HepG2 (cell line): ENCODE measurements around the gene DNAJC5. TPM values are rescaled to one million over a fixed set of nuclear protein-coding genes. Genes with fewer than 3 reads are reported as not detected.

Source experiments
- ATAC-seq: fragments of 200-7000 bp; cut with Tn5 transposase; 3 replicates; pipeline ENCODE4 v1.9.1; 2020; ENCODE audit warnings: mild to moderate bottlenecking, moderate library complexity
- BruUV-seq: library from RNA; stranded (reverse); fragments of 400-500 nt; replicated peaks from 2 replicates; lab custom pipeline; 2021; lab: Mats Ljungman, UMichigan
- CTCF ChIA-PET: fragments of 300-600 bp; formaldehyde crosslinking; extraction: SDS; loops from one replicate; lab custom pipeline; 2021; ENCODE audit warnings: low total read pairs, inconsistent platforms, low intra/inter-chr PET ratio; lab: Yijun Ruan, JAX
- POLR2A ChIA-PET: fragments of 350-600 bp; sonication (Branson Sonifier 250); formaldehyde crosslinking; loops from one replicate; lab custom pipeline; 2020; ENCODE audit warnings: antibody characterized with exemption, inconsistent platforms; lab: Yijun Ruan, JAX
- DNase-seq: peaks from one replicate; pipeline ENCODE4 v3.0.0-alpha.2; 2015; ENCODE audit warnings: low spot score
- FAIRE-seq: peaks from 3 replicates; lab custom pipeline; 2011; peaks lifted over from hg19 to GRCh38; lab: Jason Lieb, UNC
- H2AFZ ChIP-seq: one replicate; pipeline ENCODE4 v1.6.1; 2011; ENCODE audit warnings: low read length, inconsistent platforms
- H3K27ac ChIP-seq: fragments of 300-600 bp; 3 replicates; pipeline ENCODE4 v1.8.0; 2011; ENCODE audit warnings: mixed run types, mild to moderate bottlenecking, mixed read lengths, low read length, inconsistent platforms; ENCODE audit not compliant: insufficient read depth; ENCODE audit errors: extremely low read length
- H3K27me3 ChIP-seq, 2 experiments: fragments of 200-600 bp in 1 of 2; 2 replicates in 1 of 2; 3 replicates in 1 of 2; pipeline versions ENCODE4 v1.6.0 to v1.8.0; 2011; ENCODE audit warnings: low read length in 2 of 2, mild to moderate bottlenecking in 2 of 2, moderate library complexity in 2 of 2, inconsistent platforms in 1 of 2; ENCODE audit not compliant: insufficient read depth in 2 of 2, control insufficient read depth in 1 of 2
- H3K36me3 ChIP-seq, 2 experiments: fragments of 200-600 bp in 1 of 2; replicated peaks in 1 of 2; 2 replicates in 1 of 2; 3 replicates in 1 of 2; pipeline versions ENCODE4 v1.5.1 to v1.8.0; 2011; ENCODE audit warnings: low read length in 2 of 2, inconsistent platforms in 1 of 2; ENCODE audit not compliant: insufficient read depth in 2 of 2, control insufficient read depth in 1 of 2
- H3K4me1 ChIP-seq: 2 replicates; pipeline ENCODE4 v1.5.1; 2012; ENCODE audit warnings: low read length, inconsistent platforms; ENCODE audit not compliant: insufficient read depth
- H3K4me2 ChIP-seq: 2 replicates; pipeline ENCODE4 v1.6.0; 2011; ENCODE audit warnings: low read depth, low read length, inconsistent platforms
- H3K4me3 ChIP-seq, 3 experiments: fragments of 200-600 bp in 1 of 3; sonication (generic), shearing (Covaris generic) in 1 of 3; replicated peaks in 1 of 3; 2 replicates each; pipeline ENCODE4 v1.5.1; 2011 to 2016; ENCODE audit warnings: low read length in 3 of 3, inconsistent platforms in 2 of 3, low read depth in 2 of 3, mild to moderate bottlenecking in 2 of 3, control low read depth in 1 of 3, mixed read lengths in 1 of 3; ENCODE audit not compliant: insufficient read depth in 1 of 3
- H3K79me2 ChIP-seq: one replicate; pipeline ENCODE4 v1.6.1; 2011; ENCODE audit warnings: low read length, inconsistent platforms; ENCODE audit not compliant: insufficient read depth
- H3K9ac ChIP-seq: 2 replicates; pipeline ENCODE4 v1.6.0; 2011; ENCODE audit warnings: mild to moderate bottlenecking, low read depth, low read length, inconsistent platforms; ENCODE audit not compliant: insufficient read depth
- H3K9me3 ChIP-seq: 2 replicates; pipeline ENCODE4 v1.5.1; 2012; ENCODE audit warnings: mild to moderate bottlenecking, low read length
- H4K20me1 ChIP-seq: 2 replicates; pipeline ENCODE4 v1.6.0; 2011; ENCODE audit warnings: inconsistent platforms, mild to moderate bottlenecking, low read length, moderate library complexity; ENCODE audit not compliant: insufficient read depth
- AGO2 ChIP-seq: fragments of 200-400 bp; formaldehyde crosslinking; optimal IDR thresholded peaks from 2 replicates; pipeline ENCODE3; 2017; ENCODE audit warnings: mild to moderate bottlenecking, low read depth, low read length, moderate library complexity
- AKAP8 ChIP-seq: sonication (generic); formaldehyde crosslinking; IDR thresholded peaks from 2 replicates; pipeline ENCODE4 v1.5.1; 2020; ENCODE audit warnings: mild to moderate bottlenecking, missing genetic modification reagents
- BCL3 ChIP-seq: sonication (generic); formaldehyde crosslinking; IDR thresholded peaks from 2 replicates; pipeline ENCODE4 v1.5.1; 2020; ENCODE audit warnings: mild to moderate bottlenecking, missing genetic modification reagents, moderate library complexity
- ELF1 ChIP-seq: sonication (generic); formaldehyde crosslinking; IDR thresholded peaks from 2 replicates; pipeline ENCODE4 v1.4.0; 2020; ENCODE audit warnings: missing genetic modification reagents
- HNRNPK ChIP-seq: fragments of 200-400 bp; formaldehyde crosslinking; IDR thresholded peaks from 2 replicates; pipeline ENCODE4 v1.6.1; 2018; ENCODE audit warnings: low read length, low read depth, moderate library complexity, mild to moderate bottlenecking; ENCODE audit not compliant: poor library complexity, severe bottlenecking
- MEF2D ChIP-seq: sonication (generic); formaldehyde crosslinking; IDR thresholded peaks from 2 replicates; pipeline ENCODE4 v1.5.1; 2020; ENCODE audit warnings: mild to moderate bottlenecking, missing genetic modification reagents
- PCBP1 ChIP-seq: fragments of 200-400 bp; formaldehyde crosslinking; IDR thresholded peaks from 2 replicates; pipeline ENCODE4 v1.6.1; 2017; ENCODE audit warnings: mild to moderate bottlenecking, low read depth, low read length, borderline replicate concordance
- POLR2A ChIP-seq, 2 experiments: IDR thresholded peaks; 2 replicates each; pipeline ENCODE4 v1.6.1; 2011; ENCODE audit warnings: low read depth in 2 of 2, low read length in 2 of 2, mild to moderate bottlenecking in 1 of 2, moderate library complexity in 1 of 2; ENCODE audit not compliant: insufficient read depth in 1 of 2
- POLR2G ChIP-seq: fragments of 200-400 bp; formaldehyde crosslinking; IDR thresholded peaks from 2 replicates; pipeline ENCODE4 v1.6.1; 2018; ENCODE audit warnings: mild to moderate bottlenecking, low read depth, low read length, moderate library complexity
- RAD21 ChIP-seq: fragments of 450-650 bp; formaldehyde crosslinking; IDR thresholded peaks from 2 replicates; pipeline ENCODE4 v1.5.0; 2020; ENCODE audit warnings: mild to moderate bottlenecking
- RBFOX2 ChIP-seq: fragments of 200-400 bp; formaldehyde crosslinking; IDR thresholded peaks from 2 replicates; pipeline ENCODE4 v1.6.1; 2017; ENCODE audit warnings: low read depth, mild to moderate bottlenecking, low read length
- RBM22 ChIP-seq: fragments of 200-400 bp; formaldehyde crosslinking; optimal IDR thresholded peaks from 2 replicates; pipeline ENCODE3; 2017; ENCODE audit warnings: mild to moderate bottlenecking, low read length, moderate library complexity
- SAFB2 ChIP-seq: sonication (generic); formaldehyde crosslinking; IDR thresholded peaks from 2 replicates; pipeline ENCODE4 v1.5.1; 2020; ENCODE audit warnings: missing genetic modification reagents, low read depth, mild to moderate bottlenecking, borderline replicate concordance
- ZBTB7B ChIP-seq: sonication (generic); formaldehyde crosslinking; IDR thresholded peaks from 2 replicates; pipeline ENCODE4 v1.4.0; 2020; ENCODE audit warnings: missing genetic modification reagents
- ZFP36 ChIP-seq: fragments of 150-350 bp; IDR thresholded peaks from 2 replicates; pipeline ENCODE4 v1.6.1; 2018; ENCODE audit warnings: borderline replicate concordance, low read length, low read depth; ENCODE audit not compliant: partially characterized antibody
- ZNF367 ChIP-seq: sonication (generic); formaldehyde crosslinking; IDR thresholded peaks from 2 replicates; pipeline ENCODE4 v1.4.0; 2020; ENCODE audit warnings: missing genetic modification reagents, borderline replicate concordance
- ZNF563 ChIP-seq: sonication (generic); formaldehyde crosslinking; IDR thresholded peaks from 2 replicates; pipeline ENCODE4 v1.8.0; 2022; ENCODE audit warnings: mild to moderate bottlenecking, moderate library complexity, missing genetic modification reagents
- ZNF768 ChIP-seq: sonication (generic); formaldehyde crosslinking; IDR thresholded peaks from 2 replicates; pipeline ENCODE4 v1.4.0; 2020; ENCODE audit warnings: missing genetic modification reagents
- ZUFSP ChIP-seq: sonication (generic); formaldehyde crosslinking; IDR thresholded peaks from 2 replicates; pipeline ENCODE4 v1.9.0; 2021; ENCODE audit warnings: missing genetic modification reagents, mild to moderate bottlenecking, borderline replicate concordance
- WGBS: methylation state at CpG from one replicate; pipeline ENCODE4 v1.1.6; 2017; ENCODE audit warnings: low lambda C conversion rate; 5-methylcytosine and 5-hydroxymethylcytosine counted together
- in situ Hi-C: cut with HindIII; loops from 2 replicates; pipeline ENCODE4 v1.10.0; 2017; ENCODE audit warnings: low pct_unique_long_range_greater_than_20kb; ENCODE audit not compliant: extremely low pct_ligation_motif_present
- intact Hi-C: fragments of 100-400 bp; cut with micrococcal nuclease; formaldehyde crosslinking; loops from one replicate; pipeline ENCODE4 v1.10.0; 2022; ENCODE audit not compliant: unreplicated experiment
- polyA plus RNA-seq, 8 experiments: library from polyadenylated mRNA; depleted of rRNA in 3 of 8; stranded (reverse) in 7 of 8; unstranded in 1 of 8; fragments of >200 nt; fragmentation: Illumina TruSeq in 4 of 8; extraction: Trizol in 4 of 8; gene quantifications; 2 replicates each; pipeline versions ENCODE4 v1.2.1 to v1.2.3, GENCODE V29; 2011 to 2016; ENCODE audit warnings: low read depth in 4 of 8, missing spikeins in 1 of 8, mixed read lengths in 1 of 8; ENCODE audit not compliant: insufficient read depth in 1 of 8
- total RNA-seq, 5 experiments: library from RNA; depleted of rRNA; stranded (reverse); fragments of >200 nt; fragmentation: Illumina TruSeq; extraction: Trizol; gene quantifications; 2 replicates each; pipeline ENCODE4 v1.2.3, GENCODE V29; 2016; ENCODE audit warnings: low read depth in 1 of 5

DNAJC5 gene
- total and polyA plus RNA-seq, 2 of the 13 experiments (the other 11 are each of a cell fraction or from before 2014, with no cell fraction given) = 42.8 to 64.5 TPM

- TF ChIP-seq RBFOX2 (peak; percentile 62; the same call in 1 of the 2 replicates), ZBTB7B (no peak), PCBP1 (no peak), POLR2G (no peak), MEF2D (CRISPR knock-in tag) (no peak), ZNF563 (CRISPR knock-in tag) (0 out of 2 replicates have a peak, but pooled peaks have one; percentile 20), HNRNPK (no peak), ELF1 (CRISPR knock-in tag) (no peak), ZFP36 (no peak)
Measured at GRCh38 chr20:63966172-63966943, 71.4 kb downstream of the DNAJC5 start (continued).

- Histone ChIP-seq H3K27ac (no peak overlapping the region), H2AFZ (no peak overlapping the region), H3K4me1 (peaks cover 31% of the 10 kb centered on the region), H4K20me1 (no peaks in the 10 kb centered on the region), H3K36me3 (peaks cover 35 to 47% of the 10 kb centered on the region in 2 experiments), H3K79me2 (peaks cover 13% of the 10 kb centered on the region), H3K9me3 (no peaks in the 10 kb centered on the region), H3K4me3 (no peak overlapping the region), H3K4me2 (no peak overlapping the region), H3K9ac (no peak overlapping the region), H3K27me3 (no peaks in the 10 kb centered on the region)
- no peak for ATAC-seq
- ChIA-PET CTCF (no interaction called here), POLR2A (interaction anchor here (0.8 to 3.1 kb wide), 3 partner anchors 8 to 13 kb away, joined by 3 to 78 read pairs (median 16); partner anchors contain the start of genes PRPF6, SAMD10 and UCKL1)
- FAIRE-seq = no peak
- no TSS peak for BruUV-seq
- in situ Hi-C loops = no loop called here
- intact Hi-C loops = loop anchor here (10.0 kb wide), 1 partner anchor 1602 kb away; the partner anchor contains the start of gene LAMA5
- DNase-seq = no peak
- WGBS = 93% methylated on average over 12 of the region's 13 CpGs
- TF ChIP-seq POLR2A (IDR thresholded peaks at IDR 0.05; ENCODE audit: insufficient read depth in 1 of 2, low read depth in 2 of 2, low read length in 2 of 2) = peak in 1 of 2 experiments; percentile 28; a peak in 1 of 4 replicates
- no peak for TF ChIP-seq ZNF367 (CRISPR knock-in tag)
- TF ChIP-seq SAFB2 = 0 out of 2 replicates have a peak, but pooled peaks have one; percentile 62
- peak; percentile 49 for TF ChIP-seq RBM22
- peak; percentile 40; the same call in 1 of the 2 replicates for TF ChIP-seq AKAP8 (CRISPR knock-in tag)
- no peak for TF ChIP-seq BCL3 (CRISPR knock-in tag)
- TF ChIP-seq ZUFSP (CRISPR knock-in tag) = no peak
- TF ChIP-seq AGO2 = peak; percentile 56
- no peak for TF ChIP-seq RAD21 (CRISPR knock-in tag)
- 0 out of 2 replicates have a peak, but pooled peaks have one; percentile 9 for TF ChIP-seq ZNF768 (CRISPR knock-in tag)
- TF ChIP-seq RBFOX2 = peak; percentile 64
Measured at GRCh38 chr20:63966944-63967322, 72.0 kb downstream of the DNAJC5 start.
